Glomerular visceral epithelial cell (primary cell): ENCODE results near the gene DNAAF5.

ENCODE experiments used
- DNase-seq: peaks from one replicate; pipeline ENCODE4 v3.0.0-alpha.2; 2016; ENCODE audit errors: extremely low spot score

The DNAAF5 gene

GRCh38 chr7:706721-707120 is 19.8 kb upstream of the DNAAF5 start:
- DNase-seq = no peak

- DNase-seq = no peak
Measured at GRCh38 chr7:707296-708000, 19.1 kb upstream of the DNAAF5 start.

- no peak for DNase-seq
Measured at GRCh38 chr7:710161-710560, 16.3 kb upstream of the DNAAF5 start.

GRCh38 chr7:711093-711921 is 15.2 kb upstream of the DNAAF5 start:
- no peak for DNase-seq

GRCh38 chr7:711922-712380 is 14.5 kb upstream of the DNAAF5 start:
- DNase-seq = no peak

GRCh38 chr7:712381-713138 is 13.9 kb upstream of the DNAAF5 start:
- no peak for DNase-seq

- no peak for DNase-seq
Measured at GRCh38 chr7:713139-713457, 13.4 kb upstream of the DNAAF5 start.

GRCh38 chr7:713488-714230 is 12.8 kb upstream of the DNAAF5 start:
- DNase-seq = no peak

- DNase-seq = no peak
Measured at GRCh38 chr7:714251-714671, 12.2 kb upstream of the DNAAF5 start.

GRCh38 chr7:716222-716621 is 10.3 kb upstream of the DNAAF5 start:
- DNase-seq = no peak

GRCh38 chr7:716636-717035 is 9.9 kb upstream of the DNAAF5 start:
- DNase-seq = no peak

- DNase-seq = no peak
Measured at GRCh38 chr7:721619-722248, 4.8 kb upstream of the DNAAF5 start.

- DNase-seq = no peak
Measured at GRCh38 chr7:723541-723940, 3.0 kb upstream of the DNAAF5 start.

- no peak for DNase-seq
Measured at GRCh38 chr7:724298-724697, 2.2 kb upstream of the DNAAF5 start.

- DNase-seq = peak; percentile 55
Measured at GRCh38 chr7:725223-726005, 1.1 kb upstream of the DNAAF5 start.

- DNase-seq = no peak
Measured at GRCh38 chr7:726854-727103, 280 bp downstream of the DNAAF5 start.

GRCh38 chr7:727104-727805 is 756 bp downstream of the DNAAF5 start, which contains the start of gene PRKAR1B:
Gene PRKAR1B, minus strand, starts transcription at chr7:727281. Its CDS starts 15,776 bp downstream, at chr7:711505.
- DNase-seq = peak; percentile 24

- DNase-seq = no peak
Measured at GRCh38 chr7:727806-728460, 1.4 kb downstream of the DNAAF5 start.

GRCh38 chr7:728602-729001 is 2.1 kb downstream of the DNAAF5 start:
- no peak for DNase-seq
